Activated naive CD4-positive, alpha-beta T cell treated with anti-CD3 and anti-CD28 coated beads, Interleukin-2, amount 50 U/mL, for 24 hours (primary cell): ENCODE results near the gene CD200R1.

Source experiments
- H3K27ac Mint-ChIP-seq: one replicate; pipeline ENCODE4 v1.8.0; 2021; ENCODE audit warnings: mild to moderate bottlenecking, mixed read lengths
- H3K27me3 Mint-ChIP-seq: one replicate; pipeline ENCODE4 v1.8.0; 2021; ENCODE audit warnings: mixed read lengths
- H3K36me3 Mint-ChIP-seq: one replicate; pipeline ENCODE4 v1.8.0; 2021; ENCODE audit warnings: mixed read lengths
- H3K4me1 Mint-ChIP-seq: one replicate; pipeline ENCODE4 v1.8.0; 2021; ENCODE audit warnings: mixed read lengths
- H3K4me3 Mint-ChIP-seq: one replicate; pipeline ENCODE4 v1.8.0; 2021; ENCODE audit warnings: mild to moderate bottlenecking, mixed read lengths
- H3K9me3 Mint-ChIP-seq: one replicate; pipeline ENCODE4 v1.8.0; 2021; ENCODE audit warnings: mixed read lengths

The CD200R1 gene, protein sequence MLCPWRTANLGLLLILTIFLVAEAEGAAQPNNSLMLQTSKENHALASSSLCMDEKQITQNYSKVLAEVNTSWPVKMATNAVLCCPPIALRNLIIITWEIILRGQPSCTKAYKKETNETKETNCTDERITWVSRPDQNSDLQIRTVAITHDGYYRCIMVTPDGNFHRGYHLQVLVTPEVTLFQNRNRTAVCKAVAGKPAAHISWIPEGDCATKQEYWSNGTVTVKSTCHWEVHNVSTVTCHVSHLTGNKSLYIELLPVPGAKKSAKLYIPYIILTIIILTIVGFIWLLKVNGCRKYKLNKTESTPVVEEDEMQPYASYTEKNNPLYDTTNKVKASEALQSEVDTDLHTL

DNA sequence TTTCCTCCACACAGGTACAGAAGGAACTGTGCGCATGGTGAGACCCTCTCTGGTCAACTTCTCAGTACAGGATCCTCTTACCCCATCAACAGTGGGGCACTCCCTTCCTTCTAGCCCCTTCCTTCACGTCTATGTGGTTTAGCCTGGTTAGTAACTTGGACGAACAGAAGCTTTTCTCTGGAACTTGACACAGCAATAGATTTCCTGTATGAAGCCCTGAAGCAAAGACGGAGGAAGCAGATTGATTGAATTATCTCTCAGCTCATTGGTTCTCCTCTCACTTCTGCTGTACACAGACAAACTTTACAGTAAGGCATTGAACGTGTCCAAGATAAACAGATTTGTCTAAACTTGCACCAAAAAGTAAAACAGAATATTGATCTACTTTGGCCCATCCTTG is at the start of gene CD200R1:
TSS of gene CD200R1 (minus strand) at position 210 of the 400 bp plus-strand sequence. CDS start 246 bp downstream, outside the sequence.
- H3K4me1 Mint-ChIP-seq = peaks cover 90% of the 10 kb centered on the region
- H3K27me3 Mint-ChIP-seq = no peaks in the 10 kb centered on the region
- H3K36me3 Mint-ChIP-seq = peaks cover 2% of the 10 kb centered on the region
- H3K27ac Mint-ChIP-seq = peak within 1 kb of the TSS; percentile 76
- peak within 1 kb of the TSS; percentile 90 for H3K4me3 Mint-ChIP-seq
- no peaks in the 10 kb centered on the region for H3K9me3 Mint-ChIP-seq

DNA sequence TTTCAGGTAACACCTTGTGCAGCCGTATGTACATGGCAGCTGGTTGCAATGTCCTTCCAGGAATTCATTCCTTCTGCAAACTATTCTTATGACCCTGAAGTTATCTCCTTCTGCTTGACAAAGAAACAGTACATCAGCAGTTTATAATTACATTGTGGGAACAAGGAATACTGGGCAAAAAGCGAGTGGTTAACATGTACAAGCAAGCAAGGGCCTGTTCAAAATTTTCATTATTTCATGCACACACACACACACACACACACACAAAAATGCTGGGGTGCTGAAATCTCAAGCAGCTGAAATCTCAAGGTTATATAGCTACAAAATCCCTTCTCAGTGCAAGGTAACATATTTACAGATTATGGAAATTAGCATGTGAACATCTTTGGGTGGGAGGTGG is 46.6 kb upstream of the CD200R1 start:
- H3K27ac Mint-ChIP-seq = no peak overlapping the region
- H3K36me3 Mint-ChIP-seq = peaks cover 10% of the 10 kb centered on the region
- H3K27me3 Mint-ChIP-seq = no peaks in the 10 kb centered on the region
- no peaks in the 10 kb centered on the region for H3K9me3 Mint-ChIP-seq
- H3K4me1 Mint-ChIP-seq = peaks cover 49% of the 10 kb centered on the region
- H3K4me3 Mint-ChIP-seq = peak overlapping the region; percentile 26

DNA sequence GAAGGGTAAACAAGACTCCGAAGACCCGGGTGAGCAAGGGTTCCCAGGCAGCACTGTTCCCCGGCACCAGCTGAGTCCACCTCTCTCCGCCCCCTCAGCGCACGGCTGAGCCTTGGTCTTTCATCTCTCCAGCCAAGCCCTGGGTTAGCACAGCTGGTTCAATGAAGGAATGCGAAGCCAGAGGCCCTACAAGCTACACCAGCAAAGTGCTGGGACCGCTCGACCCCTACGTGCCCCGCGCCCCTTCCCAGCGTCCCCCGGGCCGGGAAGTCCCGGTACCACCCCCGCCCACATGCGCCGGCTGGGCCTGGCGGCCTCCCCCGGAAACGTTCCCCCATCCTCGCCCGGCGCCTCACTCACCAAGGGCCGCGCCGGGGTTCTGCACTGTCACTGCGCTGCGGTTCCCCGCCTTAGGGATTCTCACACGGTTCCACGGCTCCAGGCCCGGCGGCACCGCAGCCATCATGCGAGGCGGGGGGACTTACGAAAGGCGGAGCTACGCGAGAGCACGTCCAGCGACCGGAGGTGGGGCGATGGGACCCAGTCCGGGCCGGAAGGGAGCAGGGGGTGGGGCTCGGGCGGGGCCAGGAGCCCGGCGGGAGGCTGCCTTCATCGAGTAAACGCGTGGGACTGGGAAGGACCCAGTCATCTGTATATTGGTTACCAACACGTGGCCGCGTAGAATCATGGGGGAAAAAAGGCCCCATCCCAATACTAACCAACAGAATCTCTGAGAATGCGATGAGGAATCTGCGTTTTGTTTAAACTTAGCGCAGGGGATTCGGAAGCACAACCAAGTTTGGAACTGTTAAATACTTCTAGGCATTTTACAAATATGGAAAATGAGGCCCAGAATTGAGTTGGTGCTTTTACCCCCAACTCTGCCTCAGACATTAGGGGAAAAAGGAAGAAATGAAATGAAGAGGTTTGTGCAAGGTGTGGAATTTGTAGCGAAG is 44.6 kb upstream of the CD200R1 start:
- Mint-ChIP-seq H3K4me1 (peaks cover 69% of the 10 kb centered on the region), H3K9me3 (no peaks in the 10 kb centered on the region), H3K36me3 (peaks cover 17% of the 10 kb centered on the region), H3K27ac (peak overlapping the region; percentile 99), H3K4me3 (peak overlapping the region; percentile 95), H3K27me3 (no peaks in the 10 kb centered on the region)

DNA sequence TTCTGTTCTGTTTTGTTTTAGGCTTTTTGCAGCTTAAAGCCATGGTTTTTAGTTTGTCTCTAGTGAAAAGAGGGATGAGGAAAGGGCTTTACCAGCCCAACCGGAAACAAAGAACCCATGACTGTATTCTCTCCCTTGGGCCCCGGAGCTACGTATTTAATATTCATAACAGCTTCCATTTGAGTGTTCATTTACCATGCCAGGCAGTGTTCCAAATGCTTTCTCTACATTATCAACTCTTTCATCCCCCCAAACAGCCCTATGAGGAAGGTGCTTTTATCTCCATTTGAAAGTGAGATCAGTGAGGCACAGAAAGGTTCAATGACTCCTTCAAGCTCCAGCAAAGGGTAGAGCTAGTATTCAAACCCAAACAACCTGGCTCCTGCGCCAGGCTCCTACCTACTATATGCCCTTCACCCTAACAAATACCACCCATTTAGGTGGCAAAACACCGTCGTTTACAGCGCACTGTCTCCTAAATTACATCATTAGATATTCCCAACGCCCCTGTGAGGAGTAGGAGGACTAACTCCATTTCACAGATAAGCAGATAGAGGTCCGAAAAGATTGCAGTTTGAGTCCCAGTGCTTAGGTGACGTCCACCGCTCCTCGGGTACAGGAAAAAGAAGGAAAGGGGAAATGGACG is 43.8 kb upstream of the CD200R1 start:
- H3K9me3 Mint-ChIP-seq = no peaks in the 10 kb centered on the region
- peak overlapping the region; percentile 99 for H3K27ac Mint-ChIP-seq
- H3K27me3 Mint-ChIP-seq = no peaks in the 10 kb centered on the region
- peaks cover 16% of the 10 kb centered on the region for H3K36me3 Mint-ChIP-seq
- H3K4me1 Mint-ChIP-seq = peaks cover 74% of the 10 kb centered on the region
- peak overlapping the region; percentile 95 for H3K4me3 Mint-ChIP-seq

DNA sequence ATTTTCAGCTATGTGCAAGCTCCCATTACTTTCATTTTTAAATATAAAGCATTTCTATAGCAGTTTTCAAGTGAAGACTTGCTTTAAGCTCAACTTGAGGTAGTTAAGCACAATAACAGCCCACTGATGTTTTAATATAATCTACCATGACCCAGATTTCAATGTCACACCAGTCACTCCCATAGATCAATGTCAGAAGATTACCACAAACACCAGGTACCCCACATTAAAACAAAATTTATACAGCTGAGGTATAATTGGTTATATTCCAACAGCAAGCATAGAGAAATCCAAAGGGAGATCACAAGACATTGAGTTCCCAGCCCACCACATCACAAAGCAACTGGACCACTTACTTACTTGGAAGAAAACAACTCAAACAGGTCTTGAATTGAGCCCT is 38.7 kb upstream of the CD200R1 start:
- peak overlapping the region; percentile 47 for H3K27ac Mint-ChIP-seq
- no peaks in the 10 kb centered on the region for H3K9me3 Mint-ChIP-seq
- peaks cover 90% of the 10 kb centered on the region for H3K4me1 Mint-ChIP-seq
- H3K4me3 Mint-ChIP-seq = peak overlapping the region; percentile 16
- H3K36me3 Mint-ChIP-seq = peaks cover 33% of the 10 kb centered on the region
- H3K27me3 Mint-ChIP-seq = no peaks in the 10 kb centered on the region

DNA sequence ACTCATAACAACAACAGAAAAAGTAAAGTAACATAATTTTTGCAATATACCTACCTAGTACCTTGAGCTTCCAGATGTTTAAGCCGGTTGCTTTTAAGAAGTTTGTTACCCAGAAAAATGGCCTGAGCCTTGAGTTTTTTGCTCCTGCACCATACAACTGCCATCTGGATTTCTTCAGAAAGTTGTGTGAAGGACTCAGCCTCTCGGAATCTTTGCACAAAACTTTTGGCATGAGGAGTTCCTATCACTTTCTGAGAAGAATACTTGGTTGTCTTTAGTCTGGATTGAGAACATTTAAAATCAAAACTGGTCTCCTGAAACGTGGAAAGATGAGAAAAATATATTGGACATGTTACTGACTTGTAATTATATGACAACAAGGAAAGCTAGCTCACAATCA is 33.2 kb upstream of the CD200R1 start:
- peak overlapping the region; percentile 92 for H3K27ac Mint-ChIP-seq
- no peaks in the 10 kb centered on the region for H3K27me3 Mint-ChIP-seq
- no peak overlapping the region for H3K4me3 Mint-ChIP-seq
- peaks cover 95% of the 10 kb centered on the region for H3K4me1 Mint-ChIP-seq
- H3K36me3 Mint-ChIP-seq = peaks cover 38% of the 10 kb centered on the region
- no peaks in the 10 kb centered on the region for H3K9me3 Mint-ChIP-seq

DNA sequence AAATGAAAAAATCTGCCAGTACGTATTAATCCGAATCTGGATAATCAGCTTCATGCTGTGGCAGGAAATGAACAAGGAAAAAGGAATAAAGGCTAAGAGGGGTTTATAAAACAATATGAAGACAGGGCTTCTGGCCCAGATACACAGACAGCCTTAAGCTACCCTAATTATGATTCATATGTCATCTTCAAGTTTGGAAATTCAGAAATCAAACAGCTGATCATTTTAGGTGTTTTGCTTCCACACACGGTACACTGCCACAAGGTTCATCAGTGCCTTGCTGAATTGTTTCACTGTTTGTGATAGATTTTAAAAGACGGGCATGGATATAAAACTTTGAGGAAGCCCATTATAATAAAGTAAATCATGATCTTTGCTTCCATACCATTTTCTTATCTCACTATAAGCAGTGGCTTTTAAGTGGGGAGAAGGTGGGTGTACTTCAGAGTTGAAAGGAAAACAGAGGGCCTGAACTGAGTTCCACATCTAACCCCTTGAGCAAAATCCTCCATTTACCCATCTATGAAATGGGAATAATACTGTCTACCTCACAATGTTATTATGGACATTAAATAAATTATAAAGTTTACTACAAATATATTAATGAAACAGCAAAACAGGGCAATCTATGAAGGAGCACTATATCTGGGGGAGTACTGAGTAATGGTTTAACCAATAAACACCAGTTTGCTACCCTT is 31.6 kb upstream of the CD200R1 start:
- Mint-ChIP-seq H3K4me1 (peaks cover 97% of the 10 kb centered on the region), H3K36me3 (peaks cover 37% of the 10 kb centered on the region), H3K27ac (peak overlapping the region; percentile 99), H3K9me3 (no peaks in the 10 kb centered on the region), H3K27me3 (no peaks in the 10 kb centered on the region), H3K4me3 (peak overlapping the region; percentile 86)

DNA sequence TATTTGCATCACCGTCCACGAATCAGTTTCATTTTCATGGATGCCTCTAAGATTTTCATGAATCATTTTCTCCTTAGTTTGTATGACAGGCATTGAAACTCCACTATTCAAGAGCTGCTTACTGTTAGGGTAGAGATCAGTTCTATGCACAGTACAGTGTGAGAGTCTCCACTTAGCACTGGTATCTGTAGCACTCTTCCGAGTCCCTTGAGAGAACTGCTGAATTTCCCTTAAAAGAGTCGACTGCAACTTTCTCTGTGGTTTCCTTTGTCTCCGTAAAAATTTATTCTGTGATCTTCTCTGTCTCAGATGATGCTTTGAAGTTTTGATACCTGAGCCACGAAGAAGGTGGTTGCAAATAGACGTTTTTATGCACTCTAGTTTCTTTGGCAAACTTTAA is 30.7 kb upstream of the CD200R1 start:
- no peaks in the 10 kb centered on the region for H3K27me3 Mint-ChIP-seq

DNA sequence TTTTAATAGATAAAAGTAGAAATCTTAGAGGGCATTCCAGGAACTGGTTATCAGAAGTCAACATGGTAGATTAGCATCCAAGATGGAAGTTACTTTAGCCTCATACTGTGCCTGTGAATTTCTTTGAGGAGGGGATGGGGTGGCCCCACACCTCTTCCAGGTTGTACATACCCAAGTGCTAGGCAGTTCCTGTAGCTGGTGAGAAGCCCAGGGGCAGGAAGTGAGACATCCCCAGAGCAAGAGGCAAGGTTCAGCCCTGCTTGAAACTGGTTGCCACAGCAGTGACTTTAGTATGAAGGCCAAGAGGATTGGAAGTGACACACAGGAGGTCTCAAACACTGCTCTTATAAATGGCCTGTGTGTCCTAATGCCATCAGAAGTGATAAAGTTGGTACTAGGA is 27.8 kb upstream of the CD200R1 start:
- H3K4me1 Mint-ChIP-seq = peaks cover 89% of the 10 kb centered on the region
- H3K27ac Mint-ChIP-seq = peak overlapping the region; percentile 79
- no peaks in the 10 kb centered on the region for H3K9me3 Mint-ChIP-seq
- H3K4me3 Mint-ChIP-seq = peak overlapping the region; percentile 43
- peaks cover 44% of the 10 kb centered on the region for H3K36me3 Mint-ChIP-seq
- H3K27me3 Mint-ChIP-seq = no peaks in the 10 kb centered on the region

More for the DNA sequence above, 30.7 kb upstream of the CD200R1 start:
- peaks cover 38% of the 10 kb centered on the region for H3K36me3 Mint-ChIP-seq
- no peaks in the 10 kb centered on the region for H3K9me3 Mint-ChIP-seq
- H3K27ac Mint-ChIP-seq = peak overlapping the region; percentile 99
- H3K4me3 Mint-ChIP-seq = peak overlapping the region; percentile 86
- peaks cover 97% of the 10 kb centered on the region for H3K4me1 Mint-ChIP-seq

DNA sequence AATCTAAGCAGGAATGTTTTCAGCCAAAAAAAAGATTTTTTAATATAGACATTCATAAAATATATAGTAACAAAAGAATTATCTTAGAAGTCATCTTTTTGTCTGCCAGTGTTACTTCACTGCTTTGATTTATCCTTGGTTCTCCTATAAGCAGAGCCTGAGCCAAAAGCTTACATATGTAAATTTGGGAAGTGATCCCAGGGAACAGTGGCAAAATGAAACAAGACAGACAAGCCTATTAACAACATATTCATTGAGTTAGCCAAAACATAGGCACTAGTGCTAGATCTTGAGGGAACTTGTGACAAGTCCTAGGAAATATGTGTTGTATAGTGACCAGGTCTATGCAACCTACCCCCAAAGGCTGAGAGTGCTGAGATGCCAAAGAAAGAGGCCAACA is 27.1 kb upstream of the CD200R1 start:
- H3K4me3 Mint-ChIP-seq = no peak overlapping the region
- H3K36me3 Mint-ChIP-seq = peaks cover 42% of the 10 kb centered on the region
- no peaks in the 10 kb centered on the region for H3K27me3 Mint-ChIP-seq
- peaks cover 85% of the 10 kb centered on the region for H3K4me1 Mint-ChIP-seq
- peak overlapping the region; percentile 79 for H3K27ac Mint-ChIP-seq
- H3K9me3 Mint-ChIP-seq = no peaks in the 10 kb centered on the region

DNA sequence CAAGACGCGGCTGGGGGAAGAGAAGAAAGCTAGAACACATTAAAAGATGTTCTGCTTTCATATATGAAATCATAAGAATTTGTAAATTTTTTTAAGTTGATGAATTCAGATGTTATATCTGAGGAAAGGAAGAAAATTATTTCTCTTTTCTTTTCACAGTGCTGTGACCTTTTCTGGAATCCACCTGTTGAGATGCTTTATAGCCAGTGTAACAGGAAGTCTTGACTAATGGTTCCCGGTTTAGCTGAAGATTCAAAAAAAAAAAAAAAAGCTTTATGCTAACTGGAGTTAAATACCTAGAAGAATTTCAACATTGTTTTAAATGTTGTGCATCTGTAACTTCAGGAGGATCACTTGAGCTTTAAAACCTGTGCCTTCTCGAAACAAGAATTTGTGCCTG is 25.8 kb upstream of the CD200R1 start:
- peaks cover 41% of the 10 kb centered on the region for H3K36me3 Mint-ChIP-seq
- no peaks in the 10 kb centered on the region for H3K9me3 Mint-ChIP-seq
- H3K27me3 Mint-ChIP-seq = no peaks in the 10 kb centered on the region
- peak overlapping the region; percentile 97 for H3K27ac Mint-ChIP-seq
- H3K4me1 Mint-ChIP-seq = peaks cover 79% of the 10 kb centered on the region
- H3K4me3 Mint-ChIP-seq = peak overlapping the region; percentile 58

DNA sequence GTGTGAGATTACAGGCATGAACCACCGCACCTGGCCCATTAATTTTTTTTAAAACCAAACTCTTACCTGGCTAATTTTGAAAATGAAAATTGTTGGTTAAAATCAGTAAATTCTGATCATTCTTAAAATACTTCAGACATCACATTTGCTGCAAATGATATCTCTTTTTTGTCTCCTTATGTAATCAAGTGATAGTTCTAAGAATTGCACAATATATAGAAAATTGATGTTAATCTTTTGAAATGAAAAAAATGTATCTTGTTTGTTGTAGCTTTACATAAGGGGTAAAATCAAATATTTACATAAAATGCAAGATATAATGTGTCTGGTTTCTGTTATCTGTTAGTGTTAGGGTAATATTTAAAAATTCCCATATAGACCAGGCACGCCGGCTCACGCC is 20.9 kb upstream of the CD200R1 start:
- Mint-ChIP-seq H3K4me1 (peaks cover 73% of the 10 kb centered on the region), H3K9me3 (no peaks in the 10 kb centered on the region), H3K4me3 (no peak overlapping the region), H3K36me3 (peaks cover 27% of the 10 kb centered on the region), H3K27me3 (no peaks in the 10 kb centered on the region), H3K27ac (peak overlapping the region; percentile 30)

DNA sequence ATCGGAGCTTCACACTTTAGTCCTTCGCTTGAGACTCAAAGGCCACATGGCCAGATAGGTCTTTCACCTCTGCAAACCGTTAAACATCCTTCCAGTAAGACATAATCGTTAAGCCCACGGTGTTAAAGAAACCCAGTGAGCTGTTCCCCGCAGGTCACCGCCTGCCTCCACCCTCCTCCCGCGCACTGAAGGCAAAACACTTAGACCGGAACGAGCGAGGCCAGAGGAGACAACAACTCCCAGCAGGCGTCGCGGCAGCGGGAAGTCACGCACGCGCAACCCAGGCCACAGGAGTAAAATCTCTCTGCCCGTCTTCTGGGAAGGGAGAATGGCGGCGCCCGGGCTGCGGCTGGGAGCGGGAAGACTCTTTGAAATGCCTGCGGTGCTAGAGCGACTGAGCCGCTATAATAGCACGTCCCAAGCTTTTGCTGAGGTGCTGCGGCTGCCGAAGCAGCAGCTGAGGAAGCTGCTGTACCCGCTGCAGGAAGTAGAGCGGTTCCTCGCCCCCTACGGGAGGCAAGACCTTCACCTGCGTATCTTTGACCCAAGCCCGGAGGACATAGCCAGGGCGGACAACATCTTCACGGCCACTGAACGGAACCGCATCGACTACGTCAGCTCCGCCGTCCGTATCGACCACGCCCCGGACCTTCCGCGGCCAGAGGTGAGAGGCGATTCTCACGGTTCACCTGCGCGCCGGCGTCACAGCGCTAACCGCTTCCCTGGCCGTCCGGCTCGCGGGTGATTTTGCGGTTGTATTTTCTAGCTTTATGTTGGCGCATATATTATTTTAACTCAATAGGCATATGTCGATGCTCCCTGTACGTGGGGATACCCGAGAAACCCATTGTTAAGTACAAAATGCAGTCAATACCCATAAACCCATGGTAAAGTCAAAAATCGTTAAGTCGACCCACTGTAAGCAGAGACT is 16.0 kb upstream of the CD200R1 start, which contains the start of gene GTPBP8:
TSS of gene GTPBP8 (plus strand) at position 313 of the 931 bp plus-strand sequence. CDS start at position 329, 16 bp downstream.
- Mint-ChIP-seq H3K4me1 (peaks cover 73% of the 10 kb centered on the region), H3K4me3 (peak within 1 kb of the TSS; percentile 96), H3K27ac (peak within 1 kb of the TSS; percentile 98), H3K36me3 (peaks cover 7% of the 10 kb centered on the region), H3K9me3 (no peaks in the 10 kb centered on the region), H3K27me3 (no peaks in the 10 kb centered on the region)

DNA sequence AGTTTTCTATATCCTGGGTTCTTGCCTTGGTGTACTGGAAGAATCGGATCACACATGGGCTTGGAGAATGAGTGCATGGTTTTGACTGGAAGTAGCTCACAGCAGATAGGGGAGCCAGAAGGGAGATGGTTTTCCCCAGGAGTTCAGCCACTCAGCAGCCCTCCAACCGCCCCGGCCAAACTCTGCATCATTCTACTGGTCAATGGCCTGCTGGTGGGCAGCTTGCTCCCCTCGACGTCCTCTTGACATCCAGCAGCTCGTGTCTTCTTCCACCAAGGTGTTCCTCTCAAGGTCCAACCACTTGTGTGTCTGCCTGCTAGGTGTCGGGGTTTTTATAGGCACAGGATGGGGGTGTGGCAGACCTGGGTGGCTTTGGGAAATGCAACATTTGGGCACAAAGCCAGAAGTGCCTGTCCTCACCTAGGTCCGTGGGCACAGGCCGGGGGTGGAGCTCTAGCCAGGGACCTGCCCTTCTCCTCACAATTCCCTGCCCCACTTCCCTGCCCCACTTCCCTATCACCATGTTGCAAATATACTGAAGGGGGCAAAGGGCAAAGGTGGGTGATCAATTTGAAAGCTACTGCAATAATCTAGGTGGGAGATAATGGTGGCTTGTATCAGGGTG is 12.9 kb upstream of the CD200R1 start:
- Mint-ChIP-seq H3K27ac (no peak overlapping the region), H3K27me3 (no peaks in the 10 kb centered on the region), H3K36me3 (no peaks in the 10 kb centered on the region), H3K4me3 (no peak overlapping the region), H3K4me1 (peaks cover 74% of the 10 kb centered on the region), H3K9me3 (no peaks in the 10 kb centered on the region)
